GM23338 (cell line): Measurements from ENCODE around the gene SLC27A4. TPM values are rescaled to one million over a fixed set of nuclear protein-coding genes. Genes with fewer than 3 reads are reported as not detected.

Experiments used
- ATAC-seq: fragments of 200-7000 bp; cut with Tn5 transposase; 3 replicates; pipeline ENCODE4 v1.9.1; 2020
- DNase-seq: peaks from one replicate; pipeline ENCODE4 v3.0.0-alpha.2; 2015; ENCODE audit warnings: low spot score
- H2AFZ ChIP-seq: fragments of 200-600 bp; sonication (generic); 2 replicates; pipeline ENCODE4 v1.8.0; 2016; ENCODE audit warnings: antibody characterized with exemption, mild to moderate bottlenecking, moderate library complexity
- H3F3A ChIP-seq: fragments of 200-600 bp; sonication (generic); replicated peaks from 2 replicates; pipeline ENCODE4 v1.8.0; 2017; ENCODE audit warnings: antibody characterized with exemption, mixed run types, low read depth
- H3K27ac ChIP-seq: fragments of 200-600 bp; sonication (generic); 2 replicates; pipeline ENCODE4 v1.6.1; 2016; ENCODE audit warnings: low read depth
- H3K27me3 ChIP-seq: fragments of 200-600 bp; sonication (generic); 2 replicates; pipeline ENCODE4 v1.8.0; 2016; ENCODE audit warnings: mild to moderate bottlenecking, mixed run types, moderate library complexity; ENCODE audit not compliant: insufficient read depth
- H3K36me3 ChIP-seq: fragments of 200-600 bp; sonication (generic); 2 replicates; pipeline ENCODE4 v1.8.0; 2016; ENCODE audit warnings: mild to moderate bottlenecking; ENCODE audit not compliant: insufficient read depth
- H3K4me1 ChIP-seq: fragments of 200-600 bp; sonication (generic); 2 replicates; pipeline ENCODE4 v1.8.0; 2016; ENCODE audit warnings: mild to moderate bottlenecking, moderate library complexity; ENCODE audit not compliant: insufficient read depth
- H3K4me2 ChIP-seq: fragments of 200-600 bp; sonication (generic); 2 replicates; pipeline ENCODE4 v1.7.1; 2017; ENCODE audit warnings: mixed run types
- H3K4me3 ChIP-seq: fragments of 200-600 bp; sonication (generic); 2 replicates; pipeline ENCODE4 v1.6.1; 2016; ENCODE audit warnings: mixed run types
- H3K79me2 ChIP-seq: fragments of 200-600 bp; sonication (generic); replicated peaks from 2 replicates; pipeline ENCODE4 v1.8.0; 2017; ENCODE audit warnings: mild to moderate bottlenecking; ENCODE audit not compliant: insufficient read depth
- H3K9me2 ChIP-seq: fragments of 200-600 bp; sonication (generic); 2 replicates; pipeline ENCODE4 v1.8.0; 2017; ENCODE audit not compliant: insufficient read depth
- H4K20me1 ChIP-seq: fragments of 200-600 bp; sonication (generic); replicated peaks from 2 replicates; pipeline ENCODE4 v1.8.0; 2017; ENCODE audit warnings: mild to moderate bottlenecking; ENCODE audit not compliant: insufficient read depth
- H3K27ac Mint-ChIP-seq: 2 replicates; pipeline ENCODE4 v1.8.0; 2020; ENCODE audit warnings: inconsistent platforms, mild to moderate bottlenecking, moderate library complexity, mixed read lengths
- H3K27me3 Mint-ChIP-seq: 3 replicates; pipeline ENCODE4 v1.8.0; 2022; ENCODE audit warnings: low read depth, mild to moderate bottlenecking, moderate library complexity, mixed read lengths, inconsistent platforms; ENCODE audit not compliant: insufficient read depth, poor library complexity
- H3K36me3 Mint-ChIP-seq: 3 replicates; pipeline ENCODE4 v1.8.0; 2021; ENCODE audit warnings: low read depth, mild to moderate bottlenecking, inconsistent platforms, moderate library complexity, mixed read lengths
- H3K4me1 Mint-ChIP-seq: 3 replicates; pipeline ENCODE4 v1.8.0; 2020; ENCODE audit warnings: mild to moderate bottlenecking, inconsistent platforms, mixed read lengths
- H3K4me3 Mint-ChIP-seq: 3 replicates; pipeline ENCODE4 v1.8.0; 2021; ENCODE audit warnings: moderate library complexity, mild to moderate bottlenecking, inconsistent platforms, mixed read lengths
- H3K9me3 Mint-ChIP-seq: 3 replicates; pipeline ENCODE4 v1.8.0; 2020; ENCODE audit warnings: moderate library complexity, mild to moderate bottlenecking, inconsistent platforms, mixed read lengths
- CREB1 ChIP-seq: fragments of 250-450 bp; sonication (Bioruptor Pico); IDR thresholded peaks from 2 replicates; pipeline ENCODE4 v1.5.0; 2020; ENCODE audit warnings: low read depth, mild to moderate bottlenecking, moderate library complexity
- CTCF ChIP-seq, 2 experiments: fragments of 200-600 bp in 1 of 2; sonication (generic) in 1 of 2; conservative IDR thresholded peaks; 2 replicates each; pipeline versions ENCODE4 v1.5.1 to v1.6.1; 2016 to 2017; ENCODE audit warnings: antibody characterized with exemption in 2 of 2, low read depth in 2 of 2, mild to moderate bottlenecking in 2 of 2, moderate library complexity in 1 of 2
- ETS1 ChIP-seq: IDR thresholded peaks from 2 replicates; pipeline ENCODE4 v1.6.1; 2016; ENCODE audit warnings: antibody characterized with exemption
- EZH2 ChIP-seq: fragments of 200-600 bp; sonication (generic); IDR thresholded peaks from one replicate; pipeline ENCODE4 v1.8.0; 2017; ENCODE audit warnings: antibody characterized with exemption, mild to moderate bottlenecking, low read depth; ENCODE audit not compliant: unreplicated experiment
- JUNB ChIP-seq: IDR thresholded peaks from one replicate; pipeline ENCODE4 v1.6.1; 2016; ENCODE audit warnings: antibody characterized with exemption; ENCODE audit not compliant: unreplicated experiment
- NANOG ChIP-seq: IDR thresholded peaks from 2 replicates; pipeline ENCODE4 v1.6.1; 2016; ENCODE audit warnings: antibody characterized with exemption, borderline replicate concordance
- POLR2AphosphoS5 ChIP-seq: IDR thresholded peaks from 2 replicates; pipeline ENCODE4 v1.6.1; 2016; ENCODE audit warnings: antibody characterized with exemption, low read depth
- REST ChIP-seq: IDR thresholded peaks from one replicate; pipeline ENCODE4 v1.6.1; 2018; ENCODE audit warnings: antibody characterized with exemption; ENCODE audit not compliant: unreplicated experiment
- STAT1 ChIP-seq: IDR thresholded peaks from one replicate; pipeline ENCODE4 v1.6.1; 2016; ENCODE audit warnings: antibody characterized with exemption; ENCODE audit not compliant: unreplicated experiment
- ZNF114 ChIP-seq: fragments of 250-450 bp; sonication (Bioruptor Pico); IDR thresholded peaks from 2 replicates; pipeline ENCODE4 v1.5.0; 2020; ENCODE audit warnings: mild to moderate bottlenecking, moderate library complexity
- ZNF331 ChIP-seq: fragments of 250-450 bp; sonication (Bioruptor Pico); IDR thresholded peaks from 2 replicates; pipeline ENCODE4 v1.5.0; 2020; ENCODE audit warnings: low read depth, mild to moderate bottlenecking, moderate library complexity
- polyA plus RNA-seq: library from polyadenylated mRNA; unstranded; fragments of >200 nt; fragmentation: Nextera tagmentation; extraction: Ambion mirVana; gene quantifications from 2 replicates; pipeline ENCODE4 v1.2.1, GENCODE V29; 2016
- total RNA-seq: library from RNA; depleted of rRNA; stranded (reverse); fragments of >200 nt; shearing (Covaris generic); gene quantifications from 2 replicates; pipeline ENCODE4 v1.2.3, GENCODE V29; 2014

SLC27A4 gene
- total and polyA plus RNA-seq, 2 experiments from 2014 or later: 7.9 to 25.3 TPM

GRCh38 chr9:128370752-128371629, 30.7 kb downstream of the SLC27A4 start, which contains the start of gene URM1:
Gene URM1, plus strand, starts transcription at chr9:128371374. Its CDS starts 7 bp downstream, at chr9:128371381.
- Mint-ChIP-seq H3K27ac (peak within 1 kb of the TSS; percentile 63), H3K27me3 (peaks cover 37% of the 10 kb centered on the region), H3K4me1 (peaks cover 27% of the 10 kb centered on the region), H3K36me3 (no peaks in the 10 kb centered on the region; the same call in 2 of the 3 replicates), H3K4me3 (peak within 1 kb of the TSS; percentile 93), H3K9me3 (peaks cover 3% of the 10 kb centered on the region; the same call in 2 of the 3 replicates)
- DNase-seq (peak; percentile 97), ATAC-seq (peak; percentile 94)
- peak; percentile 65 for TF ChIP-seq POLR2AphosphoS5
- TF ChIP-seq ZNF114: no peak
- peak in 1 of 2 experiments; percentile 34; a peak in 2 of 4 replicates for TF ChIP-seq CTCF (conservative IDR thresholded peaks at IDR 0.05; ENCODE audit: low read depth in 2 of 2)
- TF ChIP-seq ETS1: peak; percentile 61; the same call in 1 of the 2 replicates
- no peak for TF ChIP-seq NANOG
- Histone ChIP-seq H3K27ac (0 out of 2 replicates have a peak within 1 kb of the TSS, but pooled peaks have one; percentile 58), H3K4me3 (peak within 1 kb of the TSS; percentile 99), H3K4me2 (peak within 1 kb of the TSS; percentile 100), H4K20me1 (peaks cover 16% of the 10 kb centered on the region), H2AFZ (peak within 1 kb of the TSS; percentile 95), H3K9me2 (no peaks in the 10 kb centered on the region), H3K36me3 (no peaks in the 10 kb centered on the region), H3K4me1 (peaks cover 8% of the 10 kb centered on the region), H3F3A (peaks cover 4% of the 10 kb centered on the region; the same call in 1 of the 2 replicates), H3K27me3 (peaks cover 45% of the 10 kb centered on the region), H3K79me2 (peaks cover 34% of the 10 kb centered on the region)

- Histone ChIP-seq H2AFZ (peak overlapping the region; percentile 89), H3K27ac (no peak overlapping the region), H3K9me2 (no peaks in the 10 kb centered on the region)
These were observed 31.3 kb downstream of the SLC27A4 start for GRCh38 chr9:128371630-128372117.

More at GRCh38 chr9:128371630-128372117, 31.3 kb downstream of the SLC27A4 start:
- peak overlapping the region; percentile 49 for H3K27ac Mint-ChIP-seq
- peak overlapping the region; percentile 99 for H3K4me3 ChIP-seq
- peak overlapping the region; percentile 100 for H3K4me2 ChIP-seq
- peaks cover 37% of the 10 kb centered on the region for H3K79me2 ChIP-seq
- H4K20me1 ChIP-seq: peaks cover 16% of the 10 kb centered on the region
- H3K36me3 ChIP-seq: no peaks in the 10 kb centered on the region
- H3F3A ChIP-seq: peaks cover 4% of the 10 kb centered on the region; the same call in 1 of the 2 replicates
- H3K36me3 Mint-ChIP-seq: no peaks in the 10 kb centered on the region; the same call in 2 of the 3 replicates
- peak overlapping the region; percentile 93 for H3K4me3 Mint-ChIP-seq
- TF ChIP-seq STAT1 (no peak), JUNB (no peak), POLR2AphosphoS5 (no peak), REST (no peak), EZH2 (no peak), CREB1 (CRISPR knock-in tag) (no peak), ZNF331 (CRISPR knock-in tag) (no peak), NANOG (no peak), CTCF (conservative IDR thresholded peaks at IDR 0.05; ENCODE audit: low read depth in 2 of 2) (no peak)
- H3K4me1 ChIP-seq: peaks cover 7% of the 10 kb centered on the region
- DNase-seq: no peak
- ATAC-seq: no peak
- peaks cover 27% of the 10 kb centered on the region for H3K4me1 Mint-ChIP-seq
- peaks cover 30% of the 10 kb centered on the region for H3K27me3 Mint-ChIP-seq
- H3K9me3 Mint-ChIP-seq: no peaks in the 10 kb centered on the region; the same call in 1 of the 3 replicates
- peaks cover 38% of the 10 kb centered on the region for H3K27me3 ChIP-seq
